Right lobe of liver (tissue), 6 donors: Measurements from ENCODE around the gene KIF1A. TPM values are rescaled to one million over a fixed set of nuclear protein-coding genes. Genes with fewer than 3 reads are reported as not detected.

ENCODE experiments used
- ATAC-seq, 4 donors: fragments of 200-7000 bp; cut with Tn5 transposase; one replicate each; pipeline ENCODE4 v1.9.1; 2020; ENCODE audit warnings: mild to moderate bottlenecking in 4 of 4, moderate library complexity in 4 of 4
- DNase-seq, 3 donors: peaks; one replicate each; pipeline ENCODE4 v3.0.0-alpha.2; 2020
- H3K27ac ChIP-seq, 3 donors: fragments of 200-600 bp; one replicate each; pipeline ENCODE4 v1.8.0; 2022
- H3K27me3 ChIP-seq, 2 donors: fragments of 200-600 bp; one replicate each; pipeline ENCODE4 v1.8.0; 2022
- H3K36me3 ChIP-seq, 4 donors: fragments of 200-600 bp; sonication (generic) in 1 of 4; one replicate each; pipeline versions ENCODE4 v1.5.1 to v1.8.0; 2017 to 2022; ENCODE audit warnings: control low read depth in 1 of 4
- H3K4me1 ChIP-seq, 4 donors: fragments of 200-600 bp; sonication (generic) in 1 of 4; one replicate each; pipeline versions ENCODE4 v1.5.1 to v1.8.0; 2017 to 2022; ENCODE audit warnings: control low read depth in 1 of 4
- H3K4me3 ChIP-seq, 3 donors: fragments of 200-600 bp; one replicate each; pipeline ENCODE4 v1.8.0; 2022
- H3K9me3 ChIP-seq, 4 donors: fragments of 200-600 bp; sonication (generic) in 1 of 4; one replicate each; pipeline versions ENCODE4 v1.5.1 to v1.8.0; 2017 to 2022; ENCODE audit warnings: control low read depth in 1 of 4
- POLR2A ChIP-seq: fragments of 450-650 bp; IDR thresholded peaks from one replicate; pipeline ENCODE4 v1.6.1; 2017; ENCODE audit warnings: antibody characterized with exemption, mild to moderate bottlenecking
- WGBS: methylation state at CpG from one replicate; pipeline ENCODE4 v1.1.6; 2018; ENCODE audit warnings: low coverage, low lambda C conversion rate; ENCODE audit not compliant: insufficient coverage; ENCODE audit errors: missing lambda C conversion rate; 5-methylcytosine and 5-hydroxymethylcytosine counted together
- intact Hi-C, 2 donors: fragments of 100-400 bp; cut with DNase I; formaldehyde crosslinking; loops; one replicate each; pipeline versions ENCODE4 v1.11.2 to v1.14.1; 2022
- total RNA-seq, 6 experiments: library from RNA; depleted of rRNA in 2 of 6; stranded (reverse); fragments of >200 nt in 2 of 6; fragmentation: NEBNext Ultra II Directional in 3 of 6; extraction: Animal tissue kit (Norgen Biotek cat#: 25700) in 3 of 6; gene quantifications; one replicate each; pipeline versions ENCODE4 v1.1.0 to v1.2.4, GENCODE V29; 2016 to 2023
- TF ChIP-seq, protein P1 (sequence below), 4 donors: fragments of 200-600 bp in 3 of 4; fragments of 450-650 bp in 1 of 4; IDR thresholded peaks; one replicate each; pipeline versions ENCODE4 v1.5.1 to v1.8.0; 2016 to 2022; ENCODE audit warnings: antibody characterized with exemption in 4 of 4, mild to moderate bottlenecking in 2 of 4
- donor health status: DM: no; HTN: yes; CAD: no.
- donor health status: DM: no; HTN: no; CAD: no.
- donor health status: DM: no; HTN: no; CAD: no.
- donor health status: DM: no; HTN: yes; CAD: no.
- donor health status: DM: no; HTN: yes; CAD: no.

The KIF1A gene
- total RNA-seq, 6 experiments from 2014 or later = 0.31 to 0.87 (median 0.56) TPM

DNA sequence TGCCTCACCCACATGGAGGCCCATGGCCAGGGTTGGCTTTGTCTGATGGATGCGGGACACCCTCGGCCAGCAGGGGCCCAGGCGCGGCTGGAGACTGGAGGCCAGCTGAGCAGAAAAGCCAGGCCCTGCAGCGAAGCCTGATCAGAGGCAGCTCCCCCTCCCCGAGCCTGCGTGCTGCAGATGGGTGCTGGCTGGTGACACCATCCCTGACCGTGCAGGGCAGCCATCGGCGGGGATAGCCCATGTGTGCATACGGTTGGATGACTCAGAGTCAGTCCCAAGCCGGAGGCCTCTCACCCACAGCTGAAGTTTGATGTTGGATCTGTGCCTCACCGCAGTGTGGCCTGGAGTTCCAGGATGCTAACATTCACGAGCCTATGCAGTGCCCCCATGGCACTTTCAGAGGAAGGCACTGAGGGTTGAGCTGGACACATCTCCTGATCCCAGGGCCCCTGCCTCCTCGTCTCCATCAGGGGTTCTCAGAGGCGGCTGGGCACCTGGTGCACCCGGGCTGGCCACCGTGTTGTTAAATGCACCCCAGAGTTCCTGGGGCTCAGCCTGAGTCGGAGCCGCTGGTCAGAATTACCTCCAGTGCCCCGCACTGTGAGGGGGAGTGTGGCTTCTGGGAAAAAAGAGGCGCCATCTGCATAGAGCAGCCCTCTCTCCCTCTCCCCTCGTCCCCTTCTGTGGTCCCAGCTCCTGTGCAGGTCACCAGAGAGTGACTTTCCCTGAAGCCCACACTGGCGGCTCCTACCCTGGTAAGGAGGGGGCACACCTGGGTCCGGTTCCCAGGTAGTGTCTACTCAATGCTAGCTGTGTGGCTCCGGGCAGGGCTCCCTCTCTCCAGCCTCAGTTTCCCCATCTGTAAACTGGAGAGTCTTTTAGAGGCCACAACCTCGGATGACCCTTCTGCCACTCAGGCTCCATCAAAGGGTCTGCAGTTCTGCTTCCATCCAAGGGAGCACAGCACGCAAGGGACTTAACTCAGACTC lies 19.4 kb upstream of the KIF1A start:
- Histone ChIP-seq H3K27ac (no peak overlapping the region), H3K4me3 (no peak overlapping the region), H3K36me3 (no peaks in the 10 kb centered on the region), H3K9me3 (no peaks in the 10 kb centered on the region), H3K27me3 (no peaks in the 10 kb centered on the region), H3K4me1 (no peaks in the 10 kb centered on the region)
- TF ChIP-seq, protein P1, sequence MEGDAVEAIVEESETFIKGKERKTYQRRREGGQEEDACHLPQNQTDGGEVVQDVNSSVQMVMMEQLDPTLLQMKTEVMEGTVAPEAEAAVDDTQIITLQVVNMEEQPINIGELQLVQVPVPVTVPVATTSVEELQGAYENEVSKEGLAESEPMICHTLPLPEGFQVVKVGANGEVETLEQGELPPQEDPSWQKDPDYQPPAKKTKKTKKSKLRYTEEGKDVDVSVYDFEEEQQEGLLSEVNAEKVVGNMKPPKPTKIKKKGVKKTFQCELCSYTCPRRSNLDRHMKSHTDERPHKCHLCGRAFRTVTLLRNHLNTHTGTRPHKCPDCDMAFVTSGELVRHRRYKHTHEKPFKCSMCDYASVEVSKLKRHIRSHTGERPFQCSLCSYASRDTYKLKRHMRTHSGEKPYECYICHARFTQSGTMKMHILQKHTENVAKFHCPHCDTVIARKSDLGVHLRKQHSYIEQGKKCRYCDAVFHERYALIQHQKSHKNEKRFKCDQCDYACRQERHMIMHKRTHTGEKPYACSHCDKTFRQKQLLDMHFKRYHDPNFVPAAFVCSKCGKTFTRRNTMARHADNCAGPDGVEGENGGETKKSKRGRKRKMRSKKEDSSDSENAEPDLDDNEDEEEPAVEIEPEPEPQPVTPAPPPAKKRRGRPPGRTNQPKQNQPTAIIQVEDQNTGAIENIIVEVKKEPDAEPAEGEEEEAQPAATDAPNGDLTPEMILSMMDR (IDR thresholded peaks at IDR 0.05) = no peak
- no peak for TF ChIP-seq POLR2A
- WGBS = 60% methylated on average over 3 of the region's 28 CpGs
- ATAC-seq (no peak), DNase-seq (peak in 1 of 3 donors; percentile 40)
- intact Hi-C loops = no loop called here

DNA sequence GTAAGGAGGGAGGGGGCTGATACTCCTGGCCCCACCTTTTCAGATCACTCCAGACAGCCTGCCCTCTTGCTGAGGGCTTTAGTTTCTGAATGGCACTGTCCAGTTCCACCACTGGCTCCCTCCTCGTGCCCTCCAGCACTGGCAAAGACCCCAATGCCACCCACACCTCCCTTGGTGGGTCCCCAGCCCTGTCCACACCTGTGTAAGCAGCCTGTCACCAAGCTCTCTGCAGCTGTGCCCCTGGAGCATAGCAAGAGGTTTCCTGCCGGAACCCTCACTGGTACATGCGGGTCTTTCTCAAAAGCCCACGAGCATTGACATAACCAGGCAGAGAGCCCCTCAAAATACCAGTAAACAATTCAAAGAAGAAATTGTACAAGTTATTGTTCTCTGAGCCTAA lies 17.6 kb upstream of the KIF1A start:
- no peak for DNase-seq
- Histone ChIP-seq H3K9me3 (no peaks in the 10 kb centered on the region), H3K27ac (no peak overlapping the region), H3K27me3 (no peaks in the 10 kb centered on the region), H3K36me3 (no peaks in the 10 kb centered on the region), H3K4me1 (no peaks in the 10 kb centered on the region), H3K4me3 (no peak overlapping the region)
- no peak for ATAC-seq
- TF ChIP-seq, protein P1 (IDR thresholded peaks at IDR 0.05) = no peak
- TF ChIP-seq POLR2A = no peak
- intact Hi-C loops = no loop called here
- 42% methylated on average over 2 of the region's 4 CpGs for WGBS

DNA sequence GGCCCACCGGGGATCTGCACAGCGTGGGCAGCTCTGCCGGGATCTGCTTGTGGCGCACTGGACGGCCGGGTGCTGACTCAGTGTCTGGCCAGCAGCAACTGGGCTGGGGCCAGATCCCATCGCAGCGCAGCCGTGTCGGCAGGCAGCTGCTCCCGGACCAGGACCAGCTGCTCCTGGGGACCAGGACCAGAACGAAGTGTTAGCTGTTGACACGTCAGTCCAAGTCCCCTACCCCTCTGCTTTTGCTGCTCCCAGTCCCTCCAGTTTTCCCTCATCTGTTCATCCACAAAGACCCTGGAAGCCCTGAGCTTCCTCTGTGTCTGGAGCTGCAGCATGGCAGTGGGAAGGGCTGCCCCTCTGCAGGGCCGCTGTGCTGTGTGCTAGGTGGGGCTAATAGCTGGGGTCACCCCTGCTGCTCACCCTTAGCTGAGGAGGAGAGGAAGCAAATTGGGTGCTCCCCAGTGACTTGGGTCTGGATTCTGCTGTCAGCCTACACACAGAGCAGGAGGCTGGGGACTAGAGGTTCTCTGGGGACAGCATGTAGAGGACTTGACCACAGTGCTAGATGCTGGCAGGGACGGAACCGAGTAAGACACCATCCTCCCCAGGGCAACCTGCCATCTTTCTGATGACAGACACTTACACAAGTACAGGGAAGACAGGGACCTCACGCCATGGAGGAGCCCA lies 16.9 kb upstream of the KIF1A start:
- Histone ChIP-seq H3K4me1 (peaks cover 0 to 1% (median under 1%) of the 10 kb centered on the region in 4 donors), H3K36me3 (no peaks in the 10 kb centered on the region), H3K9me3 (no peaks in the 10 kb centered on the region), H3K4me3 (no peak overlapping the region), H3K27ac (no peak overlapping the region), H3K27me3 (no peaks in the 10 kb centered on the region)
- 77% methylated on average over 5 of the region's 17 CpGs for WGBS
- TF ChIP-seq, protein P1 (IDR thresholded peaks at IDR 0.05) = no peak
- TF ChIP-seq POLR2A = no peak
- intact Hi-C loops = no loop called here
- no peak for DNase-seq
- no peak for ATAC-seq

DNA sequence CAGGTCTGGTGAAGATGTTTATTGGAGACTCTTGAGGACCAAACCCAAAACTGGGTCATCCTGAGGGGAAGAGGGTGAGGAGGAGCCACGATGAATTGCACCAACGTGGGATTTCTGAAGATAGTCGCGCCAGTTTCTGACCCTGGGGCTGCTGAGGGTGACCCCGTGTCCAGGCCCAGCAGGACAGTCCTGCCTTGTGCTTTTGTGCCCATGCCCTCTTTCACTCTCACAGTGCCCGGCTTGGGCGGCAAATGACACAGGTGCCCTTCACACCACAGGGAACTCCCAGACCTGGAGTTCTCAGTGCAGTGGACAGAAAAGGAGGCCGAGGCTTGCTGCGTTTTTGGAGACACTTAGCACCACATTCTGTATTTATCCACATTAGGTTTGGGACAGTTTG lies 15.5 kb upstream of the KIF1A start:
- intact Hi-C loops = no loop called here
- H3K4me1 ChIP-seq = peaks cover 0 to 6% (median 2%) of the 10 kb centered on the region in 4 donors
- ATAC-seq = no peak
- H3K27me3 ChIP-seq = no peaks in the 10 kb centered on the region
- TF ChIP-seq, protein P1 (IDR thresholded peaks at IDR 0.05) = no peak
- no peak for TF ChIP-seq POLR2A
- WGBS = 92% methylated on average over 8 of the region's 9 CpGs
- H3K4me3 ChIP-seq = no peak overlapping the region
- H3K9me3 ChIP-seq = no peaks in the 10 kb centered on the region
- DNase-seq = no peak
- H3K36me3 ChIP-seq = no peaks in the 10 kb centered on the region
- no peak overlapping the region for H3K27ac ChIP-seq
